H1 (cell line): Measurements from ENCODE around the gene TNFSF15. TPM values are rescaled to one million over a fixed set of nuclear protein-coding genes. Genes with fewer than 3 reads are reported as not detected.

Source experiments
- SIX5 ChIP-seq: IDR thresholded peaks from 2 replicates; pipeline ENCODE4 v1.6.1; 2011; ENCODE audit warnings: mild to moderate bottlenecking, low read depth, low read length
- polyA plus RNA-seq, 7 experiments: library from polyadenylated mRNA; depleted of rRNA in 3 of 7; stranded (reverse) in 5 of 7; unstranded in 2 of 7; fragments of >200 nt in 5 of 7; fragments of 200-250 nt in 2 of 7; gene quantifications; 1 replicate in 5 of 7; 2 replicates in 1 of 7; 4 replicates in 1 of 7; pipeline versions ENCODE4 v1.2.1 to v1.2.3, GENCODE V29; 2011 to 2013; ENCODE audit warnings: missing spikeins in 2 of 7, mixed read lengths in 2 of 7
- total RNA-seq: library from RNA; stranded (reverse); fragmentation: NEBNext Ultra II Directional; extraction: Animal tissue kit (Norgen Biotek cat#: 25700); gene quantifications from 2 replicates; pipeline ENCODE4 v1.2.1, GENCODE V29; 2021

The TNFSF15 gene
- total and polyA plus RNA-seq, 2 of the 8 experiments (the other 6 are each of a cell fraction or from before 2014, with no cell fraction given): 0.09 to 0.17 TPM

GRCh38 chr9:114798780-114799427 is 6.9 kb downstream of the TNFSF15 start (continued):
- no peak for TF ChIP-seq SIX5
